Vagina (tissue), 2 donors: ENCODE measurements around the gene CLIC1.

ENCODE experiments used
- POLR2A ChIP-seq, 2 donors: fragments of 450-650 bp; IDR thresholded peaks; one replicate each; pipeline ENCODE4 v1.6.1; 2017; ENCODE audit warnings: antibody characterized with exemption in 2 of 2, mild to moderate bottlenecking in 2 of 2, moderate library complexity in 2 of 2
- POLR2AphosphoS5 ChIP-seq, 2 donors: sonication (generic); formaldehyde crosslinking; IDR thresholded peaks; one replicate each; pipeline ENCODE4 v1.9.0; 2017; ENCODE audit warnings: antibody characterized with exemption in 2 of 2, mild to moderate bottlenecking in 2 of 2, low read depth in 1 of 2; ENCODE audit not compliant: insufficient read depth in 1 of 2
- TF ChIP-seq, protein P1 (sequence below), 3 experiments: fragments of 450-650 bp in 2 of 3; fragments of 200-600 bp in 1 of 3; sonication (generic) in 1 of 3; IDR thresholded peaks; one replicate each; pipeline ENCODE4 v1.5.1; 2017 to 2019; ENCODE audit warnings: antibody characterized with exemption in 3 of 3, mild to moderate bottlenecking in 2 of 3, moderate library complexity in 2 of 3

- TF ChIP-seq POLR2A (IDR thresholded peaks at IDR 0.05) (no peak), POLR2AphosphoS5 (IDR thresholded peaks at IDR 0.05; ENCODE audit: insufficient read depth in 1 of 2, low read depth in 1 of 2) (no peak)
- TF ChIP-seq, protein P1, sequence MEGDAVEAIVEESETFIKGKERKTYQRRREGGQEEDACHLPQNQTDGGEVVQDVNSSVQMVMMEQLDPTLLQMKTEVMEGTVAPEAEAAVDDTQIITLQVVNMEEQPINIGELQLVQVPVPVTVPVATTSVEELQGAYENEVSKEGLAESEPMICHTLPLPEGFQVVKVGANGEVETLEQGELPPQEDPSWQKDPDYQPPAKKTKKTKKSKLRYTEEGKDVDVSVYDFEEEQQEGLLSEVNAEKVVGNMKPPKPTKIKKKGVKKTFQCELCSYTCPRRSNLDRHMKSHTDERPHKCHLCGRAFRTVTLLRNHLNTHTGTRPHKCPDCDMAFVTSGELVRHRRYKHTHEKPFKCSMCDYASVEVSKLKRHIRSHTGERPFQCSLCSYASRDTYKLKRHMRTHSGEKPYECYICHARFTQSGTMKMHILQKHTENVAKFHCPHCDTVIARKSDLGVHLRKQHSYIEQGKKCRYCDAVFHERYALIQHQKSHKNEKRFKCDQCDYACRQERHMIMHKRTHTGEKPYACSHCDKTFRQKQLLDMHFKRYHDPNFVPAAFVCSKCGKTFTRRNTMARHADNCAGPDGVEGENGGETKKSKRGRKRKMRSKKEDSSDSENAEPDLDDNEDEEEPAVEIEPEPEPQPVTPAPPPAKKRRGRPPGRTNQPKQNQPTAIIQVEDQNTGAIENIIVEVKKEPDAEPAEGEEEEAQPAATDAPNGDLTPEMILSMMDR (IDR thresholded peaks at IDR 0.05) = no peak
These were observed 34.5 kb upstream of the CLIC1 start for GRCh38 chr6:31770860-31771259.
